Breast epithelium (tissue), 3 donors: ENCODE results near the gene IQGAP1.
"Not testable (repeated sequence)": the region's sequence is repeated elsewhere in the genome, so short reads cannot be mapped to it uniquely, and the experiment has no call there.

Experiments
- POLR2AphosphoS5 ChIP-seq, 3 donors: sonication (generic); formaldehyde crosslinking; IDR thresholded peaks; one replicate each; pipeline ENCODE4 v1.6.1; 2017; ENCODE audit warnings: antibody characterized with exemption in 3 of 3
- TF ChIP-seq, protein P1 (sequence below), 3 donors: fragments of 450-650 bp; IDR thresholded peaks; one replicate each; pipeline ENCODE4 v1.5.1; 2016 to 2017; ENCODE audit warnings: antibody characterized with exemption in 3 of 3, mild to moderate bottlenecking in 3 of 3, moderate library complexity in 3 of 3

DNA sequence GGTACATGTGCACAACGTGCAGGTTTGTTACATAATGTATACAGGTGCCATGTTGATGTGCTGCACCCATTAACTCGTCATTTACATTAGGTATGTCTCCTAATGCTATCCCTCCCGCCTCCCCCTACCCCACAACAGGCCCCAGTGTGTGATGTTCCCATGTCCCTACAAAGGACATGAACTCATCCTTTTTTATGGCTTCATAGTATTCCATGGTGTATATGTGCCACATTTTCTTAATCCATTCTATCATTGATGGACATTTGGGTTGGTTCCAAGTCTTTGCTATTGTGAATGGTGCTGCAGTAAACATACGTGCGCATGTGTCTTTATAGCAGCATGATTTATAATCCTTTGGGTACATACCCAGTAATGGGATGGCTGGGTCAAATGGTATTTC is 28.0 kb downstream of the IQGAP1 start:
- TF ChIP-seq POLR2AphosphoS5 (IDR thresholded peaks at IDR 0.05) = not testable (repeated sequence)
- TF ChIP-seq, protein P1, sequence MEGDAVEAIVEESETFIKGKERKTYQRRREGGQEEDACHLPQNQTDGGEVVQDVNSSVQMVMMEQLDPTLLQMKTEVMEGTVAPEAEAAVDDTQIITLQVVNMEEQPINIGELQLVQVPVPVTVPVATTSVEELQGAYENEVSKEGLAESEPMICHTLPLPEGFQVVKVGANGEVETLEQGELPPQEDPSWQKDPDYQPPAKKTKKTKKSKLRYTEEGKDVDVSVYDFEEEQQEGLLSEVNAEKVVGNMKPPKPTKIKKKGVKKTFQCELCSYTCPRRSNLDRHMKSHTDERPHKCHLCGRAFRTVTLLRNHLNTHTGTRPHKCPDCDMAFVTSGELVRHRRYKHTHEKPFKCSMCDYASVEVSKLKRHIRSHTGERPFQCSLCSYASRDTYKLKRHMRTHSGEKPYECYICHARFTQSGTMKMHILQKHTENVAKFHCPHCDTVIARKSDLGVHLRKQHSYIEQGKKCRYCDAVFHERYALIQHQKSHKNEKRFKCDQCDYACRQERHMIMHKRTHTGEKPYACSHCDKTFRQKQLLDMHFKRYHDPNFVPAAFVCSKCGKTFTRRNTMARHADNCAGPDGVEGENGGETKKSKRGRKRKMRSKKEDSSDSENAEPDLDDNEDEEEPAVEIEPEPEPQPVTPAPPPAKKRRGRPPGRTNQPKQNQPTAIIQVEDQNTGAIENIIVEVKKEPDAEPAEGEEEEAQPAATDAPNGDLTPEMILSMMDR (IDR thresholded peaks at IDR 0.05) = not testable (repeated sequence)
